Endothelial cell (in vitro differentiated cells): ENCODE data around the gene DAPK1. TPM values are rescaled to one million over a fixed set of nuclear protein-coding genes. Genes with fewer than 3 reads are reported as not detected.

Source experiments
- DNase-seq: peaks from one replicate; pipeline ENCODE4 v3.0.0; 2021; ENCODE audit warnings: low spot score
- H3K27ac Mint-ChIP-seq: one replicate; pipeline ENCODE4 v1.8.0; 2021; ENCODE audit warnings: mixed read lengths, inconsistent platforms; ENCODE audit not compliant: unreplicated experiment
- H3K27me3 Mint-ChIP-seq: one replicate; pipeline ENCODE4 v1.8.0; 2021; ENCODE audit warnings: mild to moderate bottlenecking, moderate library complexity, mixed read lengths, inconsistent platforms; ENCODE audit not compliant: unreplicated experiment
- H3K36me3 Mint-ChIP-seq: one replicate; pipeline ENCODE4 v1.8.0; 2021; ENCODE audit warnings: mild to moderate bottlenecking, low read depth, mixed read lengths, inconsistent platforms; ENCODE audit not compliant: unreplicated experiment
- H3K4me1 Mint-ChIP-seq: one replicate; pipeline ENCODE4 v1.8.0; 2021; ENCODE audit warnings: mild to moderate bottlenecking, mixed read lengths, inconsistent platforms; ENCODE audit not compliant: unreplicated experiment
- H3K4me3 Mint-ChIP-seq: one replicate; pipeline ENCODE4 v1.8.0; 2021; ENCODE audit warnings: mild to moderate bottlenecking, mixed read lengths, inconsistent platforms; ENCODE audit not compliant: unreplicated experiment
- H3K9me3 Mint-ChIP-seq: one replicate; pipeline ENCODE4 v1.8.0; 2021; ENCODE audit warnings: mixed read lengths, inconsistent platforms; ENCODE audit not compliant: unreplicated experiment
- total RNA-seq: library from RNA; stranded (reverse); fragmentation: NEBNext Ultra II Directional; extraction: Animal tissue kit (Norgen Biotek cat#: 25700); gene quantifications from one replicate; pipeline ENCODE4 v1.2.1, GENCODE V29; 2021; ENCODE audit not compliant: unreplicated experiment
- TF ChIP-seq, protein P1 (sequence below): fragments of 200-600 bp; sonication (generic); IDR thresholded peaks from one replicate; pipeline ENCODE4 v1.5.0; 2021; ENCODE audit warnings: antibody characterized with exemption; ENCODE audit not compliant: unreplicated experiment

The DAPK1 gene
- total RNA-seq, 1 donor from 2014 or later: 36.8 TPM

DNA sequence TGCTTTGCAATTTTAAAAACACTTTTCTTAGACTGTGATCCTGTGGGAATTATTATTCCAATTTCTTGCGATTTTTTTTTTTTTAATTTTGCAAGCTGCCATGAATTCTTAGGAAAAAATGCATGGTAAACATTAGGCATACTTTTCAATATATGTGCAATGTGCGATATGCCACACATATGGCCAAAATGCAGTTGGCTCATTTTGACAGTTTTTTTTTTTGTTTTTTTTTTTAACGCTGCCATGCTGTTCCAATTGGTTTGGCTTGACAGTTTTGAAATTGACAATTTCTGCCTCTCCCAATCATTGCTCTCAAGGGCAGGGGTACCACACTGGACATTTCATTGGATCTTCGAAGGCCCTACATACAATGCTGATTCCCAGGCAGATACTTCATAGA, 36.4 kb downstream of the DAPK1 start:
- no peaks in the 10 kb centered on the region for H3K9me3 Mint-ChIP-seq
- peaks cover 4% of the 10 kb centered on the region for H3K27me3 Mint-ChIP-seq
- DNase-seq: no peak
- peaks cover 25% of the 10 kb centered on the region for H3K4me1 Mint-ChIP-seq
- H3K36me3 Mint-ChIP-seq: no peaks in the 10 kb centered on the region
- TF ChIP-seq, protein P1, sequence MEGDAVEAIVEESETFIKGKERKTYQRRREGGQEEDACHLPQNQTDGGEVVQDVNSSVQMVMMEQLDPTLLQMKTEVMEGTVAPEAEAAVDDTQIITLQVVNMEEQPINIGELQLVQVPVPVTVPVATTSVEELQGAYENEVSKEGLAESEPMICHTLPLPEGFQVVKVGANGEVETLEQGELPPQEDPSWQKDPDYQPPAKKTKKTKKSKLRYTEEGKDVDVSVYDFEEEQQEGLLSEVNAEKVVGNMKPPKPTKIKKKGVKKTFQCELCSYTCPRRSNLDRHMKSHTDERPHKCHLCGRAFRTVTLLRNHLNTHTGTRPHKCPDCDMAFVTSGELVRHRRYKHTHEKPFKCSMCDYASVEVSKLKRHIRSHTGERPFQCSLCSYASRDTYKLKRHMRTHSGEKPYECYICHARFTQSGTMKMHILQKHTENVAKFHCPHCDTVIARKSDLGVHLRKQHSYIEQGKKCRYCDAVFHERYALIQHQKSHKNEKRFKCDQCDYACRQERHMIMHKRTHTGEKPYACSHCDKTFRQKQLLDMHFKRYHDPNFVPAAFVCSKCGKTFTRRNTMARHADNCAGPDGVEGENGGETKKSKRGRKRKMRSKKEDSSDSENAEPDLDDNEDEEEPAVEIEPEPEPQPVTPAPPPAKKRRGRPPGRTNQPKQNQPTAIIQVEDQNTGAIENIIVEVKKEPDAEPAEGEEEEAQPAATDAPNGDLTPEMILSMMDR: no peak
- H3K27ac Mint-ChIP-seq: no peak overlapping the region
- H3K4me3 Mint-ChIP-seq: no peak overlapping the region

DNA sequence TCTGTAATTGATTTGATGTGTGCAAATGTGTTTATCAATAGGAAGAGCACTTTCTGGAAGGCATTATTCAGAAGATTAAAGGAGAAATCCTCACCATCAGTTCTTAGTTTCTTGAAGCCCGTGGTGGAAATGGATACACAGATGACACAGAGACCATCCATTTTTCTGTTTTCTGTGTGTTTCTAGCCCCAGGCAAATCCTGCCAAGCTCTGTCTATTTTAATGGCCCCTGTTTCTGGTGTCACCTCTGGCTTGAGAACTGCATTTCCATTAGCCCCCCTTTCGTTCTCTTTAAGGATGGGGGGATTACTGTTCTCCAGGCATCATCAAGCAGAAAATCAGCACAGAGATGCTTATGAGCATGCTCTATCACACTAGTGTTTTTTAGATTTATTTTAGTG, 37.3 kb downstream of the DAPK1 start:
- Mint-ChIP-seq H3K27me3 (peaks cover 2% of the 10 kb centered on the region), H3K4me3 (no peak overlapping the region), H3K4me1 (peaks cover 19% of the 10 kb centered on the region), H3K9me3 (no peaks in the 10 kb centered on the region), H3K27ac (no peak overlapping the region), H3K36me3 (no peaks in the 10 kb centered on the region)
- TF ChIP-seq, protein P1: no peak
- DNase-seq: no peak

DNA sequence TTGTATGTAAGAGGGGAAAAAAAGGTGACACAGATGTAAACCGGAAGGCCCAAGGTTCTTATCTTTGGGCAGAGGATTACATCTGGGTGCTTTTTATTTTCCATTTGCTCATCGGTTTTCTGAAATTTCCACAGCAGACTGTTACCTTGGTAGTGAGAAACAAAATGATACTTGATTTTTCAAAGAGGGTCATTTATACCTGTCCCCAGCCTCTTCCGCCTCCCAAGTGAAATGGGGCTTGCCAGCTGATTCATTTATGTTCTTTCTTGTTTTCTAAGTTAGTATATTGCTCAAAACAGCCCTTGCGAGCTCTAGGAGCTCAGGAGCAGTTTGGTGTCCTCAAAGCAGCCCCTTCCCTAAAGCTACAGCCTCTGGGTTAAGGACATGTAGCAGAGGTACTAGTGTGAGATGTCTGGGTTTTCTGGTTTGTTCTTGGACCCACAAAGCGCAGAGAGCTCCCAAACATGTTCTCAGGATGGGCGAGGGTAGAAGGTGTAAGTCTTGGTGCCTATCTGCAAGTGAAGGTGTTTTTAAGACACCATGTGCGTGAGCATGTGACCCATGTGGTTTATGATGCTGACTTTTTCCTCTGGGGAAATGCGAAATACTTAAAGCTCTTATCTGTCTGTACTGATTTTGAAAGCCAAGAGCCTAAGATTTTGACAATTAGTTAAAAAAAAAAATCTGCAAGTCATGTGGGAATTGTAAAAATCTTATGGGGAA, 38.3 kb downstream of the DAPK1 start:
- Mint-ChIP-seq H3K36me3 (no peaks in the 10 kb centered on the region), H3K4me1 (peaks cover 9% of the 10 kb centered on the region), H3K4me3 (no peak overlapping the region), H3K9me3 (no peaks in the 10 kb centered on the region), H3K27ac (no peak overlapping the region), H3K27me3 (peaks cover 2% of the 10 kb centered on the region)
- DNase-seq: no peak
- TF ChIP-seq, protein P1: no peak

DNA sequence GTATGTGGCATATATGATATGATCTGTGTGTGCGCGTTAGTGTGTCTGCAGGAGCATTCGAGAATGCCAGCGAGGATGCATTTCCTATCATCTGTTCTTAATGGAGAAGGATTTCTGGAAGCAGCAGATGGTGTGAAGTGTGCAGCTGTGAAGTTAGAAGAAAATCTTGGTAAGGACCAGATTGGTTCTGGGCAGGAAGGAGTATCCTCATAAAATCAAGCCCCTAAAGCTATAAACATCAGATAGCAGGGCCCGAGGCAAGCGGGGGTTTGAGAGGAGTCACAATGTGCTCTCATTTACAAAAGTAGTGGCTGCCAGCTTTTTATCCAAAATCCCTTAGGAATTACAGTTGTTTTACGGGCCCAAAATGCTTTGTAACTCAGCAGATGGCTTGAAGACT, 40.0 kb downstream of the DAPK1 start:
- H3K4me3 Mint-ChIP-seq: no peak overlapping the region
- DNase-seq: no peak
- H3K27ac Mint-ChIP-seq: no peak overlapping the region
- H3K36me3 Mint-ChIP-seq: no peaks in the 10 kb centered on the region
- TF ChIP-seq, protein P1: no peak
- H3K9me3 Mint-ChIP-seq: no peaks in the 10 kb centered on the region
- peaks cover 2% of the 10 kb centered on the region for H3K27me3 Mint-ChIP-seq
- H3K4me1 Mint-ChIP-seq: no peaks in the 10 kb centered on the region

DNA sequence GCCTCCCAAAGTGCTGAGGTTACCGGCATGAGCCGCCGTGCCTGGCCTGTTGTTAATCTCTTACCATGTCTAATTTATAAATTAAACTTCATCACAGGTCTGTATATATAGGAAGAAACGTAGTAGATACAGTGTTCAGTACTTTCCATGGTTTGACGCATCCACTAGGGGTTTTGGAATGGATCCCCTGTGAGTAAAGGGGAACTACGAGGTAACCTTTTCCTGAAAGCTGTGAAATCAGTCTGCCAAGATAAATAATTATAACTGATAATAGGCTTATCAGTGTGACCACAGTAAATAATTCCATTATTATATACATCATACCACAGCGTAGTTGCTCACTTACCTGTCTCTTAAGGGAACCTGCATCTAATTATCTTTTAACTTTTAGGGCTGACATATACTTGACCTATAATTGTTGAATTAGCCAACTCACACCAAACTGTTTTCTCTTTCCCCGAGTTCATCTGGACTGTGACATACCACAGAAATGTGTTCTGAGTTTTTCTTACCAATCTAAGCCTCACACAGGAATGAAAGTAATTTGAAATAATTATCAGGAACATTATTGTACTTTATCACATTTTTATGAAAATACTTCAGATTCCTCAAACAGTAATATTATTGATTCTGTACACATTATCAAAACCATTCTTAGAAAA, 42.9 kb downstream of the DAPK1 start:
- H3K9me3 Mint-ChIP-seq: no peaks in the 10 kb centered on the region
- no peak for DNase-seq
- no peak overlapping the region for H3K27ac Mint-ChIP-seq
- no peaks in the 10 kb centered on the region for H3K4me1 Mint-ChIP-seq
- no peaks in the 10 kb centered on the region for H3K36me3 Mint-ChIP-seq
- H3K27me3 Mint-ChIP-seq: peaks cover 2% of the 10 kb centered on the region
- TF ChIP-seq, protein P1: no peak
- no peak overlapping the region for H3K4me3 Mint-ChIP-seq
